GM08714 (cell line): ENCODE results near the gene CROT.
A peak's percentile ranks its signal among the peaks of the same experiment; 100 is the strongest.
"Not testable (repeated sequence)": the region's sequence is repeated elsewhere in the genome, so short reads cannot be mapped to it uniquely, and the experiment has no call there.

Experiments used
- H3K4me3 ChIP-seq: fragments of 200-500 bp; sonication (Bioruptor generic); 2 replicates; pipeline ENCODE4 v1.5.1; 2014; ENCODE audit warnings: mild to moderate bottlenecking, low read length, inconsistent platforms
- ZNF274 ChIP-seq: IDR thresholded peaks from 2 replicates; pipeline ENCODE4 v1.6.1; 2012; ENCODE audit warnings: mild to moderate bottlenecking, low read depth, low read length

CROT gene, protein sequence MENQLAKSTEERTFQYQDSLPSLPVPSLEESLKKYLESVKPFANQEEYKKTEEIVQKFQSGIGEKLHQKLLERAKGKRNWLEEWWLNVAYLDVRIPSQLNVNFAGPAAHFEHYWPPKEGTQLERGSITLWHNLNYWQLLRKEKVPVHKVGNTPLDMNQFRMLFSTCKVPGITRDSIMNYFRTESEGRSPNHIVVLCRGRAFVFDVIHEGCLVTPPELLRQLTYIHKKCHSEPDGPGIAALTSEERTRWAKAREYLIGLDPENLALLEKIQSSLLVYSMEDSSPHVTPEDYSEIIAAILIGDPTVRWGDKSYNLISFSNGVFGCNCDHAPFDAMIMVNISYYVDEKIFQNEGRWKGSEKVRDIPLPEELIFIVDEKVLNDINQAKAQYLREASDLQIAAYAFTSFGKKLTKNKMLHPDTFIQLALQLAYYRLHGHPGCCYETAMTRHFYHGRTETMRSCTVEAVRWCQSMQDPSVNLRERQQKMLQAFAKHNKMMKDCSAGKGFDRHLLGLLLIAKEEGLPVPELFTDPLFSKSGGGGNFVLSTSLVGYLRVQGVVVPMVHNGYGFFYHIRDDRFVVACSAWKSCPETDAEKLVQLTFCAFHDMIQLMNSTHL

DNA sequence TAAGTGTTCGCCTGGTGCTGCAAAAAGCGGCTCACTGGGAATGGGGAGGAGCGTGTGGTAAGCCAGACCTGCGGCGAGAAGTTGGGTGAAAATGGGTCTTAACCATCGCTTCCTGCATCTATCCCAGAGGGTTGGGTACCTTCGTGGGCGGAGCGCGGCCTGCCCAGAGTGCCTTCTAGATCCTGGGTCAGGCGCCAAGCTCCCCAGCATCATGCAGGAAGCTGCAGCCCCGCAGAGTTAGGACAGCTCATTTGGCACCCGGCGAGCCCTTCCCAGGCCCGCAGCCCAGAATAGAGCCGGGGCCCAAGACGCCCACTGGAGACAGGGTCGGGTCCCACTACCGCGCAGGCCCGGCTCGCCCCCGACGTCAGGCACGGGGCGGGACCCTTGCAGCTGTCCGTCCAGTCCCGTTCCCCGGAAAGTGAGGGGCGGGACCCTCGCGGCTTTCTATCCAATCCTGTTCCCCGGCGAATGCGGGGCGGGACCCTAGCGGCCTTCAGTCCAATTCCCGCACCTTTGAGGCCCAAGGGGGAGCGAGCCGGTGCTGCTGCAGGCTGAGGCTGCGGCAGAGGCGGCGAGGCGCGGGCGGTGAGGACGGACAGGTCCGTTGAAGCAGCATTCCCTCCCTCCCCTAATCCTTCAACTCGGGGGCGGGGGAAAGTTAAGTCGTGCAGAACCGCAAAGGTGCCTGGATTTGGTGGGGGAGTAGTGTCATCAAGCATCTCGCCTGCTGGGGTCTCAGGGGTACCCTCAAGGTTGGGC, at the start of gene CROT:
TSS of gene CROT (plus strand) at position 499 of the 762 bp plus-strand sequence. CDS start 3,405 bp downstream, outside the sequence.
- no peak for TF ChIP-seq ZNF274
- H3K4me3 ChIP-seq = peak within 1 kb of the TSS; percentile 85

DNA sequence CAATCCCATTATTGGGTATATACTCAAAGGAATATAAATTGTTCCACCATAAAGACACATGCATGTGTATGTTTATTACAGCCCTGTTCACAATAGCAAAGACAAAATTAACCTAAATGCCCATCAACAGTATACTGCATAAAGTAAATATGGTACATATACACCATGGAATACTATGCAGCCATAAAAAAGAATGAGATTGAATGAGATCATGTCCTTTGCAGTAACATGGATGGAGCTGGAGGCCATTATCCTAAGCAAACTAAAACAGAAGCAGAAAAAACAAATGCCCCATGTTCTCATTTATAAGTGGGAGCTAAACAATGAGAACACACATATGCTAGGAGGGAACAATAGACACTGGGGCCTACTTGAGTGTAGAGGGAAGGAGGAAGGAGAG, 44.7 kb upstream of the CROT start:
- no peak overlapping the region for H3K4me3 ChIP-seq

DNA sequence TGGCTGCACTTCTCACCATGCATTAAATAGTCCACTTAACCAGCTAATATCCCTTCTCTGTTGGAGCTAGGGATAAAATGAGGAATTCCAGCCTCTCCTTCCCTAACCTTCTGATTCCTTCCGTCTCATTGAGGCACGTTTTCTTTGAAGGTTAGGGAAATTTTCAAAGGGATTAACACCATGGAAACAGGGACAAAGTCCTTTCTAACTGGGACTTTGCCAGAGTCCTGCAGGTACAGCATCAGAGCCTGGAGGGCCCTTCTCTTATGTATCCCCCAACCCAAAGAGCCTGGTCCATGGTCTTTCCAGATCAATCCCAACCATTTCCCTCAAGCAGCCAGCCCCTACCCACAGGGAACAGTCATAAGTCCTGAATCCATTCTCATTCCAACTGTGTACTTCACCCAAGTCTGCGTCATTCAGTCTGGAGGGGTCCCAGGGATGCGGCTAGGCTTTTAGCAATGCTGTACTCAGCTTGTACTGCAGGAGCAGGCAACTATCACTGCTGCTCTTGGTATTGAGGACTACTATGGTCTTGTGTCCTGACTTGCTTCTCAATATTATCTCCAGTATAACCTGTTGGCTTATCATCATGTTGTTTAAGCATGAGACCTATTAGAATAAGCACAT, 34.6 kb upstream of the CROT start:
- TF ChIP-seq ZNF274 = no peak
- H3K4me3 ChIP-seq = no peak overlapping the region

More for the DNA sequence above, 44.7 kb upstream of the CROT start:
- TF ChIP-seq ZNF274 = no peak

DNA sequence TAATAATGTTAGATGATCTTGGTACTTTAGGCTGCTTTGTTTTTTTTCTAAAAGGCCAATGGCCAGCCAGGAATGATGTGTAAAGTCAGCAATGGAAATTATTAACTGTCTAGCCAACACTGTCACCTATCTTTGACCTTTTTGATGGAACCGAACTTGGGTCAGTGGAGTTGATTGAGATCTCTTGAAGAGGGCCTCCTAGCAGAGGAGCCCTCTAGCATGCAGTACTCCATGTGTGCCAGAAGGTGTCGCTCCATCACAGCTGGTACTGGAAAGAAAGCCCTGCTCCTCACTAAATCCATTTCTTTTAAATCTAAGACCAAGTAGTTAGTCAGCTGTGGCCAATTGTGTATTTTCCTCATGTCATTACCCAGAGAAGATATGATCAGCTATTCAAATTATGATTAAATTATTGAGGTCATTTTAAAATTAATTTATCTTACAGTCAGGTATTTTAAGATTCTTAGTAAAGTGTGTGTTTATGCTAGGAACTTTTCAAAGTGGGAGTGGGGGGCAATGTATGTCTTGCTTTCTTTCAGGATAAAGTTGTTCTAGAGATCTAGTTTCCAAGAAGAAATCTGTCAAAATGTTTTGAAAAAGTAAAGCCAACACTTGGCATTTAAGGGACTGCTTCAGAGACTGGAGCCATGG, 33.1 kb upstream of the CROT start:
- TF ChIP-seq ZNF274 = no peak
- no peak overlapping the region for H3K4me3 ChIP-seq

DNA sequence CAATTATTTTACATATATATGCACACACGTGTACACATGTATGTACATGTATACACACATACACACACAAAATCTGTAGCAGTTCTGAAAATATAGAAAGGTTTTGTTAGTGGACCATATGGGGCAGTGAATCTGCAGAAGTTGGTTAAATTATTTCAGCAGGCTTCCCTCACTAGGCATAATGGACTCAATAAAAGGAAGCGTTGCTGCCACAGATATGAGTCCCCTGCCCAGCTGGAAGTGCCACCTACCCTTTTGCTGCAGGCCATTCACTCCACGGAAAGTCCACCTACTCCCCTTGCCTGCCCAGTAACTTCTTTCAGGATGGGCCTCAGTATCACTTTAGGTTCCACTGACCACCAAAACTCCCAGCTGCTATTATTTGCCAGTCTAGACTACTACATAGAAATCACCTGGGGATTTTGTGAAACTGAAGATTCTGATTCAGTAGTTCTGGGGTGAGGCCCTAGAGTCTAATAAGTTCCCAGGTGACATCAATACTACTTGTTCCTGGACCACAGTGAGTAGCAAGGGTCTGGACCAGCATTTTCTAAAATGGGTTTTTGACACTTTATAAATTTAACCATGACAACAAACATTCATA, 29.3 kb upstream of the CROT start:
- TF ChIP-seq ZNF274 = no peak
- H3K4me3 ChIP-seq = 0 out of 2 replicates have a peak overlapping the region, but pooled peaks have one; percentile 11

DNA sequence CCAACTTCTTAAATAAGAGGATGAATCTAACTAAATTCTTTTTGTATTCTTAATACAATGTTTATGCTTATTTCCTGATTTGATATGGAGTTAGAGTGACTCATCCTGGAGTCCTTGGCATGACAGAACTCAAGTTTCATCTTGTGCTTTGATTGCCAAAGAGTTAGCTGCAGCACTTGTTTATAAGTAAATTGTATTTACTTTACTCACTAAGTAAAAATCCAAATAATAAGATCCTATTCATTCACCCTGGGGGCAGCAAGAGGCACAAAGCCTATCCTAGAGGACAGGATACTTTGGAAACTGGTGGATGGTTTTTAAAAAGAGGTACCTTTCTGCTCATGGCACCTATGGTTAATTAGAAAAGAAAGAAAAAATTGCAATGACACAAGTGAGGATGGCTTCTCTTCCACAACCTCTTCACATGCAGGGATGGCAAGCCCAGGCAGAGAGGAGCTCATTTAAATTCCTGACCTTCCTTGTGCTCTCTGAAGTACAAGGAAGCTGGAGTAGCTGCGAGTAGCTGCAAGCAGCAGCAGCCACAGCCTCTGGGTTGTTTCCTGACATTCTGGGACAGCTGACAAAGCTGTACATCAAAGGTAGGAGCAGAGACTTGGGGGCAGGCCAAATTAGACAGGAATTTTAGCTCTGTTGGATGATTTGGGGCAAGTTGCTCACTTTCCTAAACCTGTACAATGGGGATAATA, 28.5 kb upstream of the CROT start:
- H3K4me3 ChIP-seq = no peak overlapping the region
- TF ChIP-seq ZNF274 = no peak

GRCh38 chr7:87317691-87318245, 27.7 kb upstream of the CROT start:
- TF ChIP-seq ZNF274 = no peak

DNA sequence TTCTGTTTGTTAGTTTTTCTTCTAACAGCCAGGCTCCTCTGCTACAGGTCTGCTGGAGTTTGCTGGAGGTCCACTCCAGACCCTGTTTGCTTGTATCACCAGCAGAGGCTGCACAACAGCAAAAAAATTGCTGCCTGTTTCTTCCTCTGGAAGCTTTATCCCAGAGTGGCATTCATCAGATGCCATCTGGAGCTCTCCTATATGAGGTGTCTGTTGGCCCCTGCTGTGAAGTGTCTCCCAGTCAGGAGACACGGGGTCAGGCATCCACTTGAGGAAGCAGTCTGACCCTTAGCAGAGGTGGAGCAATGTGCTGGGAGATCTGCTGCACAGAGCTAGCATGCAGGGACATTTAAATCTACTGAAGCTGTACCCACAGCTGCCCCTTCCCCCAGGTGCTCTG, 26.7 kb upstream of the CROT start:
- TF ChIP-seq ZNF274 = no peak
- no peak overlapping the region for H3K4me3 ChIP-seq

More at GRCh38 chr7:87317691-87318245, 27.7 kb upstream of the CROT start:
- no peak overlapping the region for H3K4me3 ChIP-seq

- not testable (repeated sequence) for H3K4me3 ChIP-seq
These were observed 26.3 kb upstream of the CROT start for GRCh38 chr7:87319154-87319581.

GRCh38 chr7:87322912-87323311, 22.6 kb upstream of the CROT start:
- H3K4me3 ChIP-seq = no peak overlapping the region
- no peak for TF ChIP-seq ZNF274

- H3K4me3 ChIP-seq = no peak overlapping the region
- TF ChIP-seq ZNF274 = no peak
These were observed 19.7 kb upstream of the CROT start for GRCh38 chr7:87325576-87326370.

DNA sequence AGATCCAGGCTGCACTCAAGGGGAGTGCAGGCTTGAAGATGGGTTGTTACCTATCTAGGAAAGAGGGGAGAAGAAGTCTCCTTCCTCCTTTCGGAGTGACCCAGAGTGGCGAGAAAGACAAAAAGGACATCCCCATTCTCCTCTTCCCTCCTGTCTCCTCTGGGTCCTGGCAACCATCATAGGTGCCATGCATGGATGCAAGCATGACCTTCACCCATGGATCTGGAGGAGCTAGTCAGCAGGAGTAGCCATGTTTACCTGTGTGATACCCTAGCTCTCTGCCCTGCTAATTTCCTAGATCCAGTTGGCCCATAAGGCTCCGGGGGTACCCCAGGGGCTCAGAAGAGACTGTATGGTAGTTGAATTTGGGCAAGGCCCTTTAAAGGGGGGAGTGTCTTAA, 17.2 kb upstream of the CROT start:
- TF ChIP-seq ZNF274 = no peak
- no peak overlapping the region for H3K4me3 ChIP-seq

DNA sequence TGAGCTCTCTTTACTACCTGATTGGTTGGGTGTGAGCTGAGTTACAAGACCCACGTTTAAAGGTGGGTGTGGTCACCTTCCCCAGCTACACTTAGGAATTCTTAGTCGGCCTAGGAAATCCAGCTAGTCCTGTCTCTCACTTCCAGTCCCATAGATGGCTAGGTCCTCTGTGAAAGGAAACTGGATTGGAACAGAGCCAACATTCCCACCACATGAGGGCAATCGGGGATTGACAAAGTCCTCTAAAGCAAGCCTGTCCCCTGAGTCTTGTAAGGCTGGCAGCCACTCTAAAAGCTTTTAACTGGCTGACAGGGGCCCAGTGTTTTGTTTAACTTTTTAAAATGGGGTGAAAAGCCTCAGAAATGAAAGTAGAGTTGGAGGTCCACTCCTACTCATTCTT, 15.1 kb upstream of the CROT start:
- no peak overlapping the region for H3K4me3 ChIP-seq
- TF ChIP-seq ZNF274 = no peak
